RCC 7860 (cell line): ENCODE measurements around the gene ZSWIM1.
"Not testable (repeated sequence)": the region's sequence is repeated elsewhere in the genome, so short reads cannot be mapped to it uniquely, and the experiment has no call there.

Experiments
- DNase-seq: peaks from one replicate; pipeline ENCODE4 v3.0.0-alpha.2; 2015; ENCODE audit warnings: low spot score
- FAIRE-seq: peaks from 2 replicates; lab custom pipeline; 2012; peaks lifted over from hg19 to GRCh38; lab: Jason Lieb, UNC

Gene ZSWIM1

DNA sequence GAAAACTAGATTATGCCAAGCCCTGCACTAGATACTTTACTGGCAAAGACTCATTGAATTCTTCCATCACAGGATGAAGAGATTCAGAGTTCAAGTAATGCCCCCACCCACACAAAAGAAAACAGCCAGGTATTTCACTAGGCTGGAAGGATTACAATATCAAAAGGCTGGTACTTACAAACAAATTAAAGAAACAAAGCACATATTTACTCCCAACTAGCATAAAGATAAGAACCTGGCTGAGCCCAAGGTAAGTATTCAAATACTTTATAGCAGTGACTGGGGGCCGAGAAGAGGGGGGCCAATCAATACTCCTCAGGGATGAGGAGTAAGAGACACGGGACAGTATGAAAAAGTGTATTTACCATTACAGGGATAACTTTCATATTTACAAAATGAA lies 27.5 kb upstream of the ZSWIM1 start:
- DNase-seq = no peak
- FAIRE-seq = no peak

DNA sequence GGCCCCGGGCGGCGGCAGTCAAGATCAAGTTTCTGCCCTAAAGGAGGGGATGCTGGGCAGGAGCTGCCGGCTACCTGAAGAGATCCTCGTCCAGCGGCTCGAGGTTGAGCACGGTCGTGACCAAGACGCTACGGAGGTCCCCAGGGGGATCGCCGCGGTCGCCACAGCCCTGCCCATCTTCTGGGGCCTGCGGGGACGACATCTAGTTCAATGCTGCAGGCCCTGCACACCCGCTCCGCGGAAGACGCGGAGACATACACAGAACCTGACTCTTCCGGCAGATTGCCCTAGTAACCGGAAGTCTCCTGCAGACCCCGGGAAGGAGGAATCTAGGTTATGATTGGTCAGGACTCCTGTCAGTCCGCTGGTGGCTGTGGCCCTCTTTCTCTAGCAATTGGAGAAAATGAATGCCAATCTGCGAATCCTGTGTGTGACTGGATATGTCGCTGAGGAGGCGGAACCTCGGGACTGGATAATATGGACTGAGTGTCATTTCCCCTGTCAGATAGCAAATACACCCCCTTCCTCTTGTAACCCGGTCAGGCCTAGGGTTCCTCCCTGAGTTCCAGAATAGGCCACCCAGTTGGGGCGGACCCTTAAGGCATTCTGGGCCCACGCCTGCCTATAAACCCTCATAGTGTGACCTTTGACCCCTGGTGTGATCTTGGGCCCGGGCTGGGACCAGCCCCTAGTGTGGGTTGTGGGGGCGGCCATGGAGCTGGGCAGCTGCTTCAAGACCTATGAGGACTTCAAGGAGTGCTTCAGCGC lies 23.7 kb upstream of the ZSWIM1 start, which contains the start of the genes ACOT8 and ZSWIM3:
ACOT8 (minus strand) TSS at position 279 of the 768 bp plus-strand sequence; CDS start at position 202, 77 bp downstream.
ZSWIM3 (plus strand) TSS at position 501 of the 768 bp plus-strand sequence; CDS start at position 713, 212 bp downstream.
- FAIRE-seq (peak; percentile 83), DNase-seq (peak; percentile 100)

DNA sequence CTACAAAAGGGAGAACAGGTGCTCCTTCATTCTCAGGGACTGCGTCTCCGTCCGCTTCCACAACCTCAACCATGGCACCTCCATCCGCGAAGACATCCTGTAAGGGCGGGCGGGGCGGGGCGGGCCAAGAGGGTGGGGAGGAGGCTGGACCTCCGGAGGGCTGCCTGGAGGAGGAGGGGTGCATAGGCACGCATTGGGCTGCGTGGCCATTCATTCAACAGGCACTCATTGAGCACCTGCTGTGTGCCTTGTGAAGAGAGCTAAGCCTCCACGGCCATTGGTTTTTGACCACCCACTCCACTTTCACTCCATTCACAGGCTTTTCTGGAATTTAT lies 23.2 kb upstream of the ZSWIM1 start:
- FAIRE-seq (no peak), DNase-seq (no peak)

DNA sequence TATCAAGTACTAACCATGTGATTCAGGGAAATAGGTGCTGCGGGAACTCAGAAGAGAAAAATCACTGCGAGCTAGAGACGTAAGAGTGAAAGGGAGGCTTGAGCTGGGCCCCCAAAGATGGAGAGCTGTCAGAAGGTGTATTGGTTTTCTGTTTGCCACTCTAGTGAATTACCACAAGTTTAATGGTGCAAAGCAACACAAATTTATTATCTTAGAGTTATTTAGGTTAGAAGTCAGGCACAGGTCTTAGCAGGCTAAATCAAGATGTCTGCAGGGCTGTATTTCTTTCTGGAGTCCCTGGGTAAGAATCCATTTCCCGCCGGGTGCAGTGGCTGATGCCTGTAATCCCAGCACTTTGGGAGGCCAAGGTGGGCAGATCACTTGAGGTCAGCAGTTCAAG lies 21.1 kb upstream of the ZSWIM1 start:
- no peak for FAIRE-seq

DNA sequence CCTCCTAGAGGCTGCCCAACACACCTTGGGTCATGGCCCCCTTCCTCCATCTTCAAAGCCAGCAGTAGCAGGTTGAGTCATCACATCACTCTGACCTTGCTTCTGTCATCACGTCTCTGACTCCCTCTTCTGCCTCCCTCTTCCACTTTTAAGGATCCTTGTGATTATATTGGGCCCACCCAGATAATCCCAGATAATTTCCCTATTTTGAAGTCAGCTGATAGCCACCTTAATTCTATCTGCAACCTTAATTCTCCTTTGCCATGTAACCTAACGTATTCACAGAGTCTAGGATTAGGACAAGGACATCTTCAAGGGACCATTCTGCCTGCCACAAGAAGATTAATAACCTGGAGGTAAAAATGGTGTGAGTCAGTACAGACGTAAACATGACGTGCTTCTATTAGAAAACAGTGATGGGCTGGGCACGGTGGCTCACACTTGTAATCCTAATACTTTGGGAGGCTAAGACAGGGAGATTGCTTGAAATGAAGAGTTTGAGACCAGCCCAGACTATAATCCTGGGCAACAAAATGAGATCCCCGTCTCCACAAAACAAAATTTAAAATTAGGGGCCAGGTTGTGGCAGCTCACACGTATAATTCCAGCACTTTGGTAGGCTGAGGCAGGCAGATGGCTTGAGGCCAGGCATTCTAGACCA lies 20.3 kb upstream of the ZSWIM1 start:
- FAIRE-seq = no peak
- no peak for DNase-seq

More for the DNA sequence above, 21.1 kb upstream of the ZSWIM1 start:
- no peak for DNase-seq

DNA sequence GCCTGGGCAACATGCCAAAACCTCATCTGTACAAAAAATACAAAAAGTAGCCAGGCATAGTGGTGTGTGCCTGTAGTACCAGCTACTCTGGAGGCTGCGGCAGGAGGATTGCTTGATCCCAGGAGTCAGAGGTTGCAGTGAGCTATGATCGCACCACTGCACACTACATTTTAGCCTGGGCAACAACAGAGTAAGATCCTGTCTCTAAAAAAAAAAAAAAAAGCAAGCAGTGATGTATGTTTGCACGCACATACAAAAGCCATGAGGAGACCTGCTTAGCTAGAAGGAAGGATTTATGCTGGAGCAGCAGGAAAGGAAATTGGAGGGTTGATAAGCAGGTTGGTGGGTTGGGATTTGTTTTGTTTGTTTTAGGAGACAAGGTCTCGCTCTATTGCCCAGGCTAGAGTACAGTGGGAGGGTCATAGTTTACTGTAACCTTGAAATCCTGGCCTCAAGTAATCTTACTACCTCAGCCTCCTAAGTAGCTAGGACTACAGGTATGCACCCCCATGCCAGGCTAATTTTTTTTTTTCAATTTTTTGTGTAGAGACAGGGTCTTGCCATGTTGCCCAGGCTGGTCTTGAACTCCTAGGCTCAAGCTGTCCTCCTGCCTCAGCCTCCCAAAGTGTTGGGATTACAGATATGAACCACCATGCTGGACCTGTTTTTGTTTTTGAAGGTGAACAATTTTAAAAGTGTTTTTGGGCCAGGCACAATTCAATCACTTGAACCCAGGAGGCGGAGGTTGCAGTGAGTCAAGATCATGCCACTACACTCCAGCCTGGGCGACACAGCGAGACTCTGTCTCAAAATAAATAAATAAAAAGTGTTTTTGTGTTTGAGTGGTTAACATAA lies 19.6 kb upstream of the ZSWIM1 start:
- FAIRE-seq = no peak
- peak; percentile 26 for DNase-seq

DNA sequence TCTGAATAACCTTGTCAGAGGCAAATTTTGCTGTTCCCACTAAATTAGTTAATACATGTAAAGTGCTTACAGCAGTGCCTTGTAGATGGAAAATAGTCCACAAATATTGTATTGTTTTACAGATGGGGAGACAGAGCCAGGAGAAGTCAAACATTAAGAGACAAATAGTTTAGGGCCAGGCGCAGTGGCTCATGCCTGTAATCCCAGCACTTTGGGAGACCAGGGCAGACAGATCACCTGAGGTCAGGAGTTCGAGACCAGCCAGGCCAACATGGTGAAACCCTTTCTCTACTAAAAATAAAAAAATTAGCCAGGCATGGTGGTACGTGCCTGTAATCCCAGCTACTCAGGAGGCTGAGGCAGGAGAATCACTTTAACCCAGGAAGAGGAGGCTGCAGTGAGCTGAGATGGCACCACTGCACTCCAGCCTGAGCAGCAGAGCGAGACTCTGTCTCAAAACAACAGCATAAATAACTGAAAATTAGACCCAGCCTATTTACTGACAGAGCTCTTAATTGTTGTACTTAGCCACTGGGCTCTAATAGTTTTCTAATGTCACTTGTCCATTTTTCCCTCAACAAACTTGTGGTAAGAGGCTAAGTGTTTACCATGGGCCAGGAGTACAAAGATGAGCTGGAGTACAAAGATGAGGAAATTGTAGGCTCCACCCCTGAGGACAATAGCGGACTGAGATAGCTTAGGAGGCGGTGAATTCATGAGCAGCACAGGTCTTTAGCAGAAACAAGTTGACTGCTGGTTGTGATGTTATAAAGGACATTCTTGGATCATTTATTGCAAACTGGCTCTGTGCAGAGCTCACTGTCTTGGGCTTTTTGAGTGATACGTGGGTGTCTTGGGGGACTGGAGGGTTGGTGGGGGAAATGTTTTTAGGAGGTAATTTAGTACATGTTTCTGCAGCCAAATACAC lies 17.2 kb upstream of the ZSWIM1 start:
- no peak for DNase-seq
- FAIRE-seq = no peak

DNA sequence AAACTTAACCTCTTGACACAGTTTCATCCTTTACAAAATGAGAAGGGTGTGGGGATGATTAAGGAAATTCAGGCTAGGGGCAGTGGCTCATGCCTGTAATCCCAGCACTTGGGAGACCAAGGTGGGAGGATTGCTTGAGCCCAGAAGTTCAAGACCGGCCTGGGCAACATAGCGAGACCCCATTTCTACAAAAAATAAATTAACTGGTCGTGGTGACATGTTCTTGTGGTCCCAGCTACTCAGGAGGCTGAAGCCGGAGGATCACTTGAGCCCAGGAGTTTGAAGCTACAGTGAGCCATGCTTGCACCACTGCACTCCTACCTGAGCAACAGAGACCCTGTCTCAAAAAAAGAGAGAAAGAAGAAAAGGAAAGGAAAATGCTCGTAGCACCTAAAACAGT lies 14.6 kb upstream of the ZSWIM1 start:
- no peak for DNase-seq
- no peak for FAIRE-seq

DNA sequence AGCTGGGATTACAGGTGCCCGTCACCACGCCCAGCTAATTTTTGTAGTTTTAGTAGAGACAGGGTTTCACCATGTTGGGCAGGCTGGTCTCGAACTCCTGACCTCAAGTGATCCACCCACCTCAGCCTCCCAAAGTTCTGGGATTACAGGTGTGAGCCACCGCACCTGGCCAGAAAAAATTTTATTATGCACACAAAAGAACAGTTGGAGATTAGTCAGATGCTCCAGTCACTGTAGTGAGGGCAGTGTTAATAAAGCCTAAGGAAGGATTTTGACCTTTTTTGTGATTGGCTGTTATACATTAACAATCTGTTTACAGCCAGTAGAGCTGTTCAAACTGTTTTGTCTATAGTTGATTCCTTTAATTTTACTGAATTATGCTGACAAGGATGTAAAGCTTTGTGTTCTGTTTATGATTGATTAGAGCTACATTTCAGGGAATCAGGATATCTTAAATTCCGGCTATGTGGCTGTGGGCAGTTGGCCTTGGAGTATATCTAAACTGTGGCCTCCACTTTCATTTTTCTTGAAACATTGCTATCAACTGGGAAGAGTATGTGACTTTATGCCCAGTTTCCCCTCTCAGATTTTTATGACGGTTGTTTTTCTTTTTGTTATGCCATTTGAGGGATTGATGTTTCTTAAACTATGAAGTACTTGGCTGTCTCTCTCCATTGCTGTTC lies 13.8 kb upstream of the ZSWIM1 start:
- FAIRE-seq (no peak), DNase-seq (no peak)

DNA sequence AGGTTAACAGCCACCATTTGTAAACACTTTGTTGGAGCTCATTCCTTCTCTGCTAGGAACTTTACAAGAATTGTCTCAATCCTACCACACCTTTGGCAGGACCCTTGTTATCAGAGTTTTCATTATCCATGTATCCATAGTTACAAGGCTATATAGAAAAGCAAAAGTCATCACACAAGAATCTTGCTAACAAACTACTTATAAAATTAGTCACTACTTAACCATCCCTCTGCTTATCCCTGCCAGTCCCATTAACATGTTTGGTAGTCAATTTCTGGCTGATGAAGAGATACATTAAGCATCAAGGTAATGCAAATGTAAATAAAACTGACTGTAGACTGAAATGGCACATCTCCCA lies 13.2 kb upstream of the ZSWIM1 start:
- DNase-seq = peak; percentile 48

DNA sequence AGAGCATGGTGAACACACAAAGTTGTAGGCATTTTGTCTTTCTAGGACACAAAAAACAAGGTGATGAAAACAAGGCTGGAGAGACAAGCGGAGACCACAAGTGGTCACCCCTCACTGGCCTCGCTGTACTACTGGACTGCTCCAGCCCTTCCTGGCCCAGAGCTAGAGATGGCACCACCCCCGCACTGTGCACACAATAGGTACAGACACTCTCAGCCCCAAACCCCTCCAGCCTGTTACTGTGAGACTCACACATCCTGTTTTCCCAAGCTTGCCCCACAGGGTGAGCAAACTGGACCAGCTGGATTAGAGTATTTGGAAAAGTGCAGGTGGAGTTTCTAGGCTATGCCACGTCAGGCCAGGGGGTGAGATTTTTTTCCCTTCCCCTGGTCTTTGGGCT lies 8.4 kb upstream of the ZSWIM1 start:
- no peak for FAIRE-seq
- no peak for DNase-seq

More for the DNA sequence above, 13.2 kb upstream of the ZSWIM1 start:
- no peak for FAIRE-seq

DNA sequence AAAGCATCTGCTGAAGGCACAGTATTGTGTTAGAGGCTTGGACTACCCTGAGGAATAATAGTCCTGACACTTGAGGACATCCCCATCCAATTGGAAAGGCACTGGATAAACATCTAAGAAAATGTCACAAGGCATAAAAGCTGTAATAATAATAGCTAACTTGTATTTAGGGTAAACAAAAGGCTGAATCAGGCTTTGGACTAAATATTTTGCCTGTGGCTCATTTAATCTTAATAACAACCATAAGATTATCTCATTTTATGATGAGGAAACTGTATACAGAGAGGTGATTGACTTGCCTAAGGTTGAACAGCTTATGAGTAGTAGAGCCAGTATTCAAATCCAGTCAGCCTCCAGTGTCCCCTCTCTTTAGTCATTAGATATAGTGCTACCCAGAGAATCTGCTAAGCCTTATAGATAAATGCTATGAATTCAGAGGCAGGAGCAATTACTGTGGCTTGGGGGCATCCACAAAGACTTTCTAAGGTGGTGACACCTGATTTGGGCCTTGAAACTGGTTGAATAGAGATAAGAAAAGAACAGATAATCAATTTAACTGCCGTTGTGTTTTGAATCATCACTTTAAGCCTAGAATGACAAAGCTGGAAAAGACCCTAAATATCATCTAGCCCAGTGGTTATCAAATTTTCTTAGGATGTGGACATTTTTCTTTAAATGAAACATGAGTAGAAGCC lies 7.5 kb upstream of the ZSWIM1 start:
- DNase-seq (no peak), FAIRE-seq (no peak)

DNA sequence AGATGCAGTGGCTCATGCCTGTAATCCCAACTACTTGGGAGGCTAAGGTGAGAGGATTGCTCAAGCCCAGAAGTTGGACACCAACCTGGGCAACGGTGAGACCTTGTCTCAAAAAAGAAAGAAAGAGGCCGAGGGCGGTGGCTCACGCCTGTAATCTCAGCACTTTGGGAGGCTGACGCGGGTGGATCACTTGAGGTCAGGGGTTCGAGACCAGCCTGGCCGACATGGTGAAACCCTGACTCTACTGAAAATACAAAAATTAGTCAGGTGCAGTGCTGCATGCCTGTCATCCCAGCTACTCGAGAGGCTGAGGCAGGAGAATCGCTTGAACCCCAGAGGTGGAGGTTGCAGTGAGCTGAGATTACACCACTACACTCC lies 6.9 kb upstream of the ZSWIM1 start:
- not testable (repeated sequence) for FAIRE-seq, DNase-seq

DNA sequence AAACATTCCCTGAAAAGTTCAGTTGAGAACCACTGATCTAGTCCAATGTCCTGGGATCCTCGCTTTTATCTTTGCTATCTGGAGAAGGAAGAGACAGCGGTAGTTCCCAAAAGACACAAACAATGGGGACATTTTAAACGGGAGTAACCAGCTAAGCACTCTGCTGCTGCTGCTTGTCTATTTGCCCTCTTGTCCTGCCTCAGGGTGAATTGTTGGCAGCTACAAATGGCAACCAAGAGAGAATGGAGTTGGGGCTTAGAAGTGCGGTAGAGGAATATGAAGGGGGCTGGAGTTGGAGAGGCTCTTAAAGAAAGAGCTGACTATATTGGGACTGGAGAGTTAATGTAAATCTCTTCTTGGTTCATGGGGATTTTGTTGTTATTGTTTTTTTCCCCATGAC lies 6.5 kb upstream of the ZSWIM1 start:
- FAIRE-seq (no peak), DNase-seq (no peak)

DNA sequence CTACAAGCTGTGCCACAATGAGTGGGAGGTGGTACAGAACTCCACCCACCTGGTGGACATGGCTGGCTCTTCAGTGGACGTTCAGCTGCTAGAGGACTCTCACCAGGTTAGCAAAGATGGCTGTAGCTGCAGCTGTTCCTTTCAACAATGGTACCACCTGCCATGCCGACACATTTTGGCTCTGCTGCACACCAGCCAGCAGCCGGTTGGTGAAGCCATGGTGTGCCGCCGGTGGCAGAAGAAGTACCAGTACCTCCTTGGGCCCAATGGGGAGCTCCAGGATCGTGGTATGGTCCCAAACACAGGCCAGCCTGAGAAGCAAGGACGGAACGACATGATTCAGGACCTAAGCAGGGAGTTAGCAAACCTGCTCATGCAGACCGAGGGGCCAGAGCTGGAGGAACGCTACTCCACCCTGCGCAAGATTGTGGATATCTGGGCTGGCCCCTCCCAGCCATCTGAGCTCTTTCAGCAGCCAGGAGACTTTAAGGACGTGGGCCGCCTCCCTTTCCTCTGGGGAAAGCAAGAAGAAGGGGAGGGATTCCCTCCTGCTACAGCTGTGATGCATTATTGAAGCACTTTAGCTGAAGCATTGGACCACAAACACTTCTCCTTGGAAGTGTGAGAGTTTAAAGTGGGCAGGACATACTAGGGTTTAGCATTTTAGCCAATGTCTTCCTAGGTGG lies 2.8 kb upstream of the ZSWIM1 start:
- FAIRE-seq (no peak), DNase-seq (no peak)

DNA sequence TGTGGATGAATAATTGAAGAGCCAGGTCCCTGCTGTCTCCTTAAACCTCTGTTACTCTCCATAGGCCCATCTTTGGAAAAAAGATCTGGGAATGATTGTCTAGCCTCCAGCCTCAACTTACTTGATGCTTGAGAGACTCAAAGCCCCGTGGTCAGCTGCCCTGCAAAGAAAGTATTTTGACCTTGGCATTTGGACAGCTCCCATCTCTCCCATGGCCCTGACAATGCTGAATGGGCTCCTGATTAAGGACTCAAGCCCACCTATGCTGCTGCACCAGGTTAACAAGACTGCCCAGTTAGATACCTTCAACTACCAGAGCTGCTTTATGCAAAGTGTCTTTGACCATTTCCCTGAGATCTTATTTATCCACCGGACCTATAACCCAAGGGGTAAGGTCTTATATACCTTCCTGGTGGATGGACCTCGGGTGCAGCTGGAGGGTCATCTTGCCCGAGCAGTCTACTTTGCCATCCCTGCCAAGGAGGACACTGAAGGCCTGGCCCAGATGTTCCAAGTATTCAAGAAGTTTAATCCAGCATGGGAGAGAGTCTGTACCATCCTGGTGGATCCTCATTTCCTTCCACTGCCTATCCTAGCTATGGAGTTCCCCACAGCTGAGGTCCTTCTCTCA lies 1.6 kb downstream of the ZSWIM1 start:
- FAIRE-seq (no peak), DNase-seq (no peak)

DNA sequence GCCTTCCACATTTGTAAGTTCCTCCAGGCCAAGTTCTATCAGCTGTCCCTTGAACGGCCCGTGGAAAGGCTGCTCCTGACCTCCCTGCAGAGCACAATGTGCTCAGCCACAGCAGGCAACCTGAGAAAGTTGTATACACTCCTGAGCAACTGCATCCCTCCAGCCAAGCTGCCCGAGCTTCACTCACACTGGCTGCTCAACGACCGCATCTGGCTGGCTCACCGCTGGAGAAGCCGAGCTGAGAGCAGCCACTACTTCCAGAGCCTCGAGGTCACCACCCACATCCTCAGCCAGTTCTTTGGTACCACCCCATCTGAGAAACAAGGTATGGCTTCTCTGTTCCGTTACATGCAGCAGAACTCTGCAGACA lies 2.1 kb downstream of the ZSWIM1 start:
- no peak for FAIRE-seq
- DNase-seq = no peak

DNA sequence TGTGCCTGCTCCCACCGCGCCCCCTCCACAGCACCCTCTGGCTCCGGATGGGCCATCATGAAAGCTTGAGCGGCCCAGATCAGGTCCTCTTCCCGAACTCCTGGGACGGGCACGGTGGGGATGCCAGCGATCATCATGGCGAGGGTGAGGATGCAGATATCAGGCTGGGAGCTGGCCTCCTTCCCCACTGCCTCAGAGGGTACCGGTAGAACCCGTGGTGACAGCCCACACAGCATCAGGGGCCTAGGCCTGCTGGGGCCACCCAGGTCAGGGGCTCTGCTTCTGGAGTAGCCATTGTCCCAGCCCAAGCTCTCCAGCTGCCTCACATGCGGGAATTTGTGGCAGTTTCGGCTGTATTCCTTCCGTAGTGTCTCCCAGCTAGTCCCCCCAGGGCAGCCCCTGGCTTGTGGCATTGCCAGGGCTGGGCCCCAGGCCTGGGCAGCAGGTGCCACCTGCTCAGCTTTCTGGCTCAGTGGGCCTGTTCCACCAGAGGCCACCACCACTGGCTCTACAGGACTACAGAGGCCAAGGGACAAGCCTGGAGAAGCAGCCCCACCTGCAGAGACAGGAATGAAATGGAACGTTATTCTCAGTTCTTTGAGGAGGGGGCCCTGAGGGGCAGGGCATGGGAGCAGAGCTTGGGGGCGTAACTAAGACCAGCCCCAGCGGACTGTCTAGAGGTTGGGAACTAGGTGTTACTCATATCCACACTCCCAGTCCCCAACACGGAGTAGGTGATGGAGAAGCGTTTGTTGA lies 5.7 kb downstream of the ZSWIM1 start:
- FAIRE-seq = no peak
- DNase-seq = no peak
